ENCODE data around the gene APCDD1L.

GRCh38 chr20:58464838-58465237 is 50.4 kb downstream of the APCDD1L start:
- TF ChIP-seq YY1 (IDR thresholded peaks at IDR 0.05; ENCODE audit: insufficient read depth, insufficient read length): no peak
- TF ChIP-seq ZNF274 (IDR thresholded peaks at IDR 0.05; ENCODE audit: low read depth, low read length): no peak
- TF ChIP-seq SUZ12 (IDR thresholded peaks at IDR 0.05; ENCODE audit: extremely low read depth, insufficient read depth, insufficient read length): no peak
